Measurements from ENCODE around the gene TNS1.

TNS1 gene

DNA sequence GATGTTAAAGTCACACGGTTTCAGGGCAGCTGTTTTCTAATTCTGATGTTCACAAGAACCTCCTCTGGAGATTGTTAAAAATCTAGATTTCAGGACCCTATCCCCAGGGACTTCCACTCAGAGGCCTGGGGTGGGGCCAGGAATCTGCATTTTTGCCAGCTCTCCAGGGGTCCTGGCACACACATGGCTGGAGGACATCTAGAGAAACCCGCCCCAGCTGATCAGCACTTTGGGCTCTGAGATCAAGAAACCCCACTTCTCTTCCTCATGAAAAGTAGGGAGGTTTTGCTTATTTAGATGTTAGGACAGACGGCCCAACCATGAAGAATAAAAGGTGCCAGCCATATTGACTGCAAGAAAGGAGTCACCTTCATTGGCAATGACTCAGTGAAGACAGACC, 148.8 kb downstream of the TNS1 start:
- no peak for DNase-seq
- in situ Hi-C loops (cut with MboI; ENCODE audit: low pct_unique_long_range_greater_than_20kb, low sequenced_read_pairs), result no loop called here

DNA sequence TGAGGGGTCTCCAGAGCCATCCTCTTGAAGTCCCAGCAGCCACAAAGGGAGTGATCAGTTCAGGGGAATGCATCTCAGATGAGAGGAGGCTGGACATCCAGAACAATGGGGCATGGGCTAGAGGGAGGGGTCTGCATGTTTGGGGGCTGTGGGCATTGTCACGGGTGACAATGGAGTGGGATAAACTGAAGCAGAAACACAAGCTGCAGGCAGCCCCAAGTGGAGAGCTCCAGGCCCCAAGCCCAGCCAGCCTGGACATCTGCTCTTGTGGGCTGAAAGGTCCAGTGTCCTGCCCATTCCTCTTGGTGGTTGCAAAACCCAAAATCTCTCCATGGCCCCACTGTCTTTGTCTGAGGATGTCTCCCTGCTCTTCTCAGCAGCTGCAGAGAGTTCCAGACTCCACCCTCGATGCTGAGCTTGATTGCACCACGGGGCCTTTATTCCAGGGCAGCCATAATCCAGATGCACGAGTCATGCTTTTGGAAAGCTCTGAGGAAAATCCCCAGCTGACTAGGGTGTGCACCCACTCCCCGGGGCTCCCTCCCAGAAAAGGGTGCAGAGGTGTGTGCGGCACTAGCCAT, 149.4 kb downstream of the TNS1 start:
- DNase-seq, result no peak
- in situ Hi-C loops (cut with MboI; ENCODE audit: low pct_unique_long_range_greater_than_20kb, low sequenced_read_pairs), result no loop called here

DNA sequence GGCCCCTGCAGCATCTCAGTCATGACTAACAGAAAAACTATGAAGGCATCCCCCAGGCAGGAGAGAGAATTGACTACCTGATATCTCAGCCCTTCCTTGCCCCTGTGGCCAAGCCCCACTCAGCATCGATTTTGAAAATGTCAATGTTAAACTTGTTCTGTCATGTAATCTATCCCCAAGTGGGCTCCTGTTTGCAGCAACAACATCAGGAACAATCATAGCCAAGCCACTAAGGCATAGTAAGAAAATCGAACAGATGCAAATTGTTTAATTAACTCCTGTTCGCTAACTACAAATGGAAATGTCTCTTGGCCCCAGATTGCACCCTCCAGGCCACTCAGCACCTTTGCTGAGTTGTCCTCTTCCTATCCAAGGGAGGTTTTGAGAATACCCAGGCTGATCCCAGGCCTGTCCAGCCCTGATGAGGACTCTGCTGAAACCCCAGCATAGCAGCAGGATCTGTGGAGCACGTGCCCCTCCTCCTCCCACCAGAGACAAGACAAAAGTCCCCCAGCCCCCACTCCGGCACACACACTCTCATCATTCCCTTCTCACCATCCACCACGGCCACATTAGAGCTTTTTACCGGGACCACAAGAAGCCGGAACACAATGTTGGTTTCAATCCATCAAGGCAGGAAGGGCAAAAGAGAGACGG, 150.1 kb downstream of the TNS1 start:
- DNase-seq, result no peak
- in situ Hi-C loops (cut with MboI; ENCODE audit: low pct_unique_long_range_greater_than_20kb, low sequenced_read_pairs), result no loop called here

DNA sequence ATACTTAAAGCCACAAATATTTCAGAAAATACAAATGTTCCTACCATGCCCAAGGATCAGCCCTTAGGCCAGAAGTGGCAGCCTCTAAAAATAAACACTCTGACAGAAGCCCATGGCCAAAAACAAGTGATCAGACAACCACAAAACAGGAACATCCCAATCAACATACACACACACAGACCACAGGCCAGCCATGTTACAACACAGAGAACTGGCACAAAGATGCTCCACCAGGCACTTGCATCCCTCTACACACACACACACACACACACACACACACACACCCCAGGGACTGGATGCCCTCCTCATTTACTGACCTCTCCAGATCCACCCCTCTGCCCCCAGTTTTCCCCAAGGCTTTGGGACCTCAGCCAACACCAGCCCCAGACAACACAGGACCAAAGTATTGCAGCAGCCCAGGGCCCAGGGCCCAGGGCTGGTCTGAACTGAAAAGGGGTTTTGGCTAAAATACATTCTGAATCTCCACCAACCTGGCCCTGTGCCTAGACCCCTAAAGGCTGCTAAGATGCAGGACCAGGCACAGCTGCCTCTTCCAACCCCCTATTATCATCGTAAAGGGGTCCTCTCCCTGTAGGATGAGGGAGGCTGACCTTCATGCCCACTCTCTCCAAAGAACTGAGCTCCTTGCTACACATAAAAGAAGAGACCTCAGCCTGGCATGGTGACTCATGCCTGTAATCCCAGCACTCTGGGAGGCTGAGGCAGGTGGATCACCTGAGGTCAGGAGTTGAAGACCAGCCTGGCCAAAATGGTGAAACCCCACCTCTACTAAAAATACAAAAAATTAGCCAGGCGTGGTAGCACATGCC, 151.4 kb downstream of the TNS1 start:
- in situ Hi-C loops (cut with MboI; ENCODE audit: low pct_unique_long_range_greater_than_20kb, low sequenced_read_pairs), result no loop called here
- DNase-seq, result peak; percentile 57

DNA sequence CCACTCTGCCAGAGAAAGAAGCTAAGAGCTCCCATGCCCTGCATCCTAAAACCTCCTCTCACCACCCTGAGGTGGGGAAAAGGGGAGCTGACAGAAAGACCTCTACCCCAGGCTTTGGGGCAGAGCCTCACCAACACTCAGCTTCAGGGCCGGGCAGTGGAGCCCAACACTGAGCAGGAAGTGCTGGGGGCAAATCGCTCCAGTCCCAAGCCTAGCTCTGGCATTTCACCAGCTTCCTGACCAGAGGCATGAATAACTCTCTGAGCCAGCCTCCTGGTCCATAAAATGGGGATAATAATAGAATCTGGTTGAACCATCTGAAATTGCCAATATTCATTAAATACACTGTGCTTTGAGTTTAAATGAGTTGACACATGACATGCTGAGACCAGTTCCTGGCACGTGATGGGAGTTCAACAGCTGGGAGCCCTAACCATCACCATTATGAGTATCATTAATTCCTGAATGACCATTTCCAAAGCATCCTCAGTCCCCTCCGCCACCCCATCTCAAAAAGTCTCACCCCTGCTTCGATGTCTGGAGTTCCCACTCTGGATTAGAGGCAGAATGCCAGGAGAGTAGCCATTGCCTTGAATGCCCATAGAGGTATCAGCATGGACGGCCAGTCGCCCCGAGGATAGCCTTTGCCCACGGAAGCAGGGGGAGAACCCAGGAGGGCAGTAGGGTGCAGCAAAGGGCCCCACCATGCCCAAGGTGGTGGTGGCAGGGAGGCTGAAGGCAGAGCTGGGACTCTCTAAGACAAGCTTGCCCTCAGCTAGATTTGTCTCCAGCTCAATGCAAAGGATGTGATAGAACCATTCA, 153.4 kb downstream of the TNS1 start:
- DNase-seq, result no peak
- in situ Hi-C loops (cut with MboI; ENCODE audit: low pct_unique_long_range_greater_than_20kb, low sequenced_read_pairs), result no loop called here

DNA sequence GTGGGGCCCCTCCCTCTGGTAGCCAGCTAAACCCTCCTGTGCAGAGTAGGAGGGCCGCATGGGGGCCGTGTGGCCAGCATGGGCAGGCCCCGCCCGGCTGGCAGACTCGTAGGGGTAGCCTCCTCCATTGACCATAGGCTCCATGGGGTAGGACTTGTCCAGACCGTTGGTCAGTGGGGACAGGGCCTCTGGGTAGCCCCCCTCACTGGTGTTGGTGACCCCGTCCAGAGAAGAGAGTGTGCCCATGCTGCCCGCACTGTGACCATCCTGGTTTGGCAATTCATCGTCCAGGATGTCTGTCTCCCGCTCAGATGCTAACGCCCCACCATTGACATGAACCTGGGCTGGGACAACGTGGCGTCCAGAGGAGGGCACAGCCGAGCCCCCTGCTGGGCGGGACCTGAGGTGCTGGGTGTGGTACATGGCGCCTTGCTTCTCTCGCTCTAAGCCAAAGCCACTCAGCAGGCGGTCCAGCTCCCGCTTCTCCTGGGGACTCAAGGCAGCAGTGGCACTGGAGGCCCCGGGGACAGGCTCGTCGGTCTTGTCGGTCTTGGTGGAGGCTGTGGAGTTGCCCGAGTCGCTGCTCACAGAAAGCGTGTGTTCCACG, 154.3 kb downstream of the TNS1 start:
- in situ Hi-C loops (cut with MboI; ENCODE audit: low pct_unique_long_range_greater_than_20kb, low sequenced_read_pairs), result no loop called here
- no peak for DNase-seq

DNA sequence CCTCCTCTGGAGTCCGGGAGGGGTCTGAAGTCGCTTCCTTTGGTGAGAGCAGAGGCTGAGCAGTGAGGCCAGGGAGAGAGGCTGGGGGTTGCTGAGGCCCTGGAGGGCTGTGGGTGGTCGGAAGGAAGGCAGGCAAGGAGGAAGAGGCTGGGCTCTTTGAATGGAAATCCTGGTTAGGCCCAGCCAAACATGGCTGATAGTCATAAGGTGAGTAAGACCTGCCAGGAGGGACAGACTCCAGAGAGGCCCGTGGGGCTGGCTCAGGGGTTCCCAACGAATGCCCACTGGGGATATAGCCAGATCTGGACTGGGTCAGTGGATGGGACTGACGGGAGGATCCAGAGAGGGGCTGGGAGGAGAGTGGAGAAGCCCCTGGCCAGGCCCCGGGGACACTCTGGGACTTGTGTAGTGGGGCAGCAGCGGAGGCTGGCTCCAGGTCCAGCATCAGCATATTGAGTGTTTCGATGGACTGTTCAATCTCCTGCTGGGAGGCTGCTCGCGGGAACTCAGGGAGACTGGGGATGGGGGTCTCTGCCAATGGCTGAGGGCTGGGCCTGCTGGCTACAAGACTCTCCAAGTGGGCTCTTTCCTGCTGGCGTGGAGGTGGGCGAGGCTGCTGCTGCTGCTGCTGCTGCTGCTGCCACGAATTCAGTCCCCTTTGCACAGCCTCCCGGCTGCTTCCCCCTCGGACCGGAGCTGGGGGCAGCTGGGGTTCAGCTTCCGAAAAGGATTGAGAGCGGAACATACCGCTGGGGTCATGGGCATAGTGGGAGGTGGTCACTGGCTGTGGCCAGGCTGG, 155.0 kb downstream of the TNS1 start:
- in situ Hi-C loops (cut with MboI; ENCODE audit: low pct_unique_long_range_greater_than_20kb, low sequenced_read_pairs), result no loop called here
- DNase-seq, result no peak

DNA sequence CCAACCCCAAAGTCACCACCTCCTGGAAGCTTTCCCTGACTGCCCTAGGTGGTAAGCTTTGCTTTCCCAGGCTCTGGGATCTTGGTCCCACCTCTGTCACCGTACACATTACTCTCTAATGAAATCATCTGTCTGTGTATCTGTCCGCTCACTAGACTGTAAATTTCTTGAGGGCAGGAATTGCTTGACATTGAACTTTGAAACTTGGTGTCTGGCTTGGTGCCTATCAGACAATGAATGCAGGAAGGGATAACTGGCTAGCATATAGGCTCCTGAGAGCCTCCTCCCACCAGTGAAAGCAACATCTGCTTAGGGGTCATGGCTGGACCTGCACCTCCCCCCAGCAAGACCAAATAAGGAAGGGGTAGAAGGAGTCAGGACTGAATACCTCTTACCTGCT, 155.7 kb downstream of the TNS1 start:
- in situ Hi-C loops (cut with MboI; ENCODE audit: low pct_unique_long_range_greater_than_20kb, low sequenced_read_pairs), result no loop called here
- no peak for DNase-seq

DNA sequence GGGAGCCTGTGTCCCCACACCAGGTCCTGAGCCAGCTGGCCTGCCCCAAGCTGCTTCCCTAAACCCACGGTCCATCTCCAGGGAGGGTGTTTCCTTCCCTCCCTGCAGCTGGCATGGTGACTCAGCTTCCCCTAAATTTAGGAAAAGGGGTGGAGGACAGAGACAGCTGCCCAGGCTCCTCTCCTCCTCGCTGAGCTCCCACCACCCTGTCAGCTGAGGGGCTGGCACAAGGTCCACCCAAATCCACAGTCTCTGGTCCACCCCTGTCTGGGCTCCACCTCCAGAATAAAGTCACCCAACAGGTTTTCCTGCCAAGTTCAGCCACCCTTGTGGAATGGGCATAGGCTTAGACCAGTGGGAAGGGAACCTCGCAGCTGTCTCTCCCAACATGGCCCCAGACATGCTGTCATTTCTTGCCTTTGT, 156.5 kb downstream of the TNS1 start:
- in situ Hi-C loops (cut with MboI; ENCODE audit: low pct_unique_long_range_greater_than_20kb, low sequenced_read_pairs), result no loop called here
- DNase-seq, result no peak

DNA sequence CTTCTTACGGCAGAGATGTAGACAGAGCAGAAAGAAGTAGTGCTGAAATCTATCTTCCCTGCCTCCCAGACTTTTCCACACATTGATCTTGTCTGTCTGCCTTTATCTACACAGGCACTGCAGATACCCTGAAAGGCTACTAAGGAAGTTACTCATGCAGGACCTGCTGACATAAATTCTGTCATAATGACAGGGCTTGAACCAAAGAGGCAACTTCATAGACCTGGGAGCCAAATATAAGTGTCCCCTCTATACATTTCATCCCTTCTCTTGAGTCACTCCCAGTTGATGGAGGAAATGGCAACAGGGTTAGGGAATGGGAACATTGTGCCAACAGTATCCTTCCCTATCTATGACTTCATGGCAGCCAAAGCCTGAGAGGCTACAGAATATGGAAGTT, 157.5 kb downstream of the TNS1 start:
- DNase-seq, result no peak
- in situ Hi-C loops (cut with MboI; ENCODE audit: low pct_unique_long_range_greater_than_20kb, low sequenced_read_pairs), result no loop called here

DNA sequence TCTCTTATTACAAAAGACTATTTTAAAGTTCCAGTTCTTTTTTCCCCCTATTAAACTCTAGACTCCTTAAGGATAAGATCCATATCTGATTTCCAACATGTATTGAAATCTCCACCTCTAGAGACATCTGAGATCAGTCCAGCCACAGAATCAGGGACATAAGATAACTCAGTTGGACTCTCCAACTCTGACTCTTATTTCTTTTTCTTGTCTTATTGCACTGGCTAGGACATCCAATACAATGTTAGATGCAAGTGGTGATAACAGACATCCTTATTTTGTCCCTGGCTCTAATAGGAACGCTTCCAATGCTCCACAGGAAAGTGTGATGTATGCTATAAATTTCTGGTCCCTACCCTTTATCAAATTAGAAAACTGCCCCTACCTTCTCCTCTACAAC, 158.1 kb downstream of the TNS1 start:
- in situ Hi-C loops (cut with MboI; ENCODE audit: low pct_unique_long_range_greater_than_20kb, low sequenced_read_pairs), result no loop called here
- no peak for DNase-seq

DNA sequence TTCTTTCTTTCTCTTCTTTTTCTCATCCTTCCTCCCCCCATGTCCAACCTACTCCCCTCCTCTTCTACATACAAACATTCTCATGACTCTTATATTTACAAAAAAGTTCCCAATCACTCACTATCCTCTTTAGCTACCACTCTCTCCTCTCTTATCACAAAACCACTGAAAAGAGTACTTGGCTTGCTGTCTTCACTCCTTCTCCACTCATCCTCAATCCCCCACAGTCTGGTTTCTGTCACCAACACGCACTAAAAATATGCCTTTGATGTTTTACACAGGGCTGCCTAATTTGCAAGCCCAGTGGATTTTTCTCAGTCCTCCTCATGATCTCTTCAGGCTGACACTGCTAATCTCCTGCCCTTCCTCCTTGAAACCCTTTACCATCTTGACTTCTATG, 159.5 kb downstream of the TNS1 start:
- in situ Hi-C loops (cut with MboI; ENCODE audit: low pct_unique_long_range_greater_than_20kb, low sequenced_read_pairs), result no loop called here
- DNase-seq, result no peak

DNA sequence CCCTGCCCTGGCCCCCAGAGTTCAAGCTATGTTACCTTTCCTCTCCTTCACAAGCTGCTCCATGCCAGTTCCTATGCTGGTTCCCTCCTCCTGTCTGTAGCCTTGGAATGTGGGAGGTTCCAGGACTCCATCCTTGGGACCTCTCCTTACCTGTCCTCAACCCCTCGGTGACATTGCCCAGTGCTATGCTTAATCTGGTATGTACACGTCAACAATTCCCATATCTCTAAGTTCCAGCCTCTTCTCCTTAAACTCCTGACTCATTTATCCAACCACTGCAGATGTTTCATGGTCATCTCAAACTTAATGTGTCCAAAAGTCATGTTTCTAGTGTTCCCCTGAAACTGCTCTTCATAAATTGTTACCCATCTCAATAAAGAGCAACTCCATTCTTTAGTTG, 160.8 kb downstream of the TNS1 start:
- in situ Hi-C loops (cut with MboI; ENCODE audit: low pct_unique_long_range_greater_than_20kb, low sequenced_read_pairs), result no loop called here

DNA sequence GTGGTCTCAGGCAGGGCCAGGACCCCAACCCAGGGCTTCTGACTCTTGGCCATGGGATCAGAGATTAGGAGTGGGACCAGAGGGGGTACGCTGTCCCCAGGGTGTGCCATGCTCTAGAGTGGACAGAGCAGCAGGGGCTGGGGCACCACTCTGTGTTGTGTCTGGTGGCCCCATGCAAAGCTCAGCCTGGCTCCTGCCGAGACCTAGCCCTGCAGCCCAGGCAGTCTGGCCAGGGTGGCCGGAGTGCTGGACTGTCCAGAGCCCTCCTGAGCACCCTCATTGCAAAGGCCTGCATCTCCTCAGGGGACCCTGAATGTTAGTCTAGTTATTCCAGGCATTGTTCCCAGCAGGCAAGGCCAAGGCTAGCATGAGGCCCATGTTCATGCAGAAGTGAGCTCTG, 162.3 kb downstream of the TNS1 start:
- in situ Hi-C loops (cut with MboI; ENCODE audit: low pct_unique_long_range_greater_than_20kb, low sequenced_read_pairs), result no loop called here
- no peak for DNase-seq

More for the DNA sequence above, 160.8 kb downstream of the TNS1 start:
- no peak for DNase-seq

DNA sequence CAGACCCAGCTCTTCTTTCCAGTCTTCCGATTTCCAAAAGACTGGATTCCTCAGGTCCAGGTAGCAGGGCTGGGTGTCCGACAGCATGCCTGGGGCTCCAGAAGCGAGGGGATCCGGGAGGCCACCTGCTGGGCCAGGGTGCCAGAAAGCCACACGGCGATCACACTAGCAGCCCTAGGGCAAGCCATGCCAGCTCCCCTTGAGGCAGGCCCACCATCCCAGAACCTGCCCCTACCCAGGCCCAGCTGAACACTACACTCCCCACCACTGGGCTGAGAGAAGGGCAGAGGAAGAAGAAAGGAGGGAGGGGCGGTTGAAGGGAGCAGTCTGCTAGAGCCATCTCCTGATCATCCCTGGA, 163.1 kb downstream of the TNS1 start:
- no peak for DNase-seq
- in situ Hi-C loops (cut with MboI; ENCODE audit: low pct_unique_long_range_greater_than_20kb, low sequenced_read_pairs), result no loop called here

DNA sequence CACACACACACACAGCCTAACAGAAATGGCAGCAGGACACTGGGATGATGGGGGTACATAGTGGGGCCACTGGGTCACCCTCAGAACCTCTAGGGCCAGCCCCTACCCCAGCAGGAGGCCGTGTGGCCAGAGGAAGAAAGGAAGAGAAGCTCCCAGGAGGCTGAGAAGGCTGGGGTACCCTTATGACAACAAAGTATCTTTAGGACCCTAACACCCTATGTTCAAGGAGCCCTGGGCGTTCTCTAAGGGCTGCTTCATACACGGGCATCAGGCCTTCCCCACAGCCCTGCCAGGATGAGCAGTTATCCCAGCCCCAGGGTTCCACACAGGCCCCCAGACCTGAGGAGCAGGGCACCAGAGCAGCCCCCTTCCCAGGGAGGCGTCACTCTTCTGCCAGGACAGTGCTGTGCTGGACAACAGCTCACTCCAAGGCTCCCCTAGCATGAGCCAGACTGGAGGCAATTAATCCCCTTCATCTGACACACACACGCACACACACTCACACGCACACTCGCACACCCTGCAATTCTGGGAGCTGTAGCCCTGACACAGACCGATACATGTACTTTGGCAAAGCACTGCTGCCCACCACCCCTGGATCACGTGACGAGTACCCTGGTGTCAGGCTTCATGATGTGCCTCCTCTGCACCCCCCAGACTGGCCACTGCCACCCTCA, 163.6 kb downstream of the TNS1 start:
- in situ Hi-C loops (cut with MboI; ENCODE audit: low pct_unique_long_range_greater_than_20kb, low sequenced_read_pairs), result no loop called here
- DNase-seq, result no peak

DNA sequence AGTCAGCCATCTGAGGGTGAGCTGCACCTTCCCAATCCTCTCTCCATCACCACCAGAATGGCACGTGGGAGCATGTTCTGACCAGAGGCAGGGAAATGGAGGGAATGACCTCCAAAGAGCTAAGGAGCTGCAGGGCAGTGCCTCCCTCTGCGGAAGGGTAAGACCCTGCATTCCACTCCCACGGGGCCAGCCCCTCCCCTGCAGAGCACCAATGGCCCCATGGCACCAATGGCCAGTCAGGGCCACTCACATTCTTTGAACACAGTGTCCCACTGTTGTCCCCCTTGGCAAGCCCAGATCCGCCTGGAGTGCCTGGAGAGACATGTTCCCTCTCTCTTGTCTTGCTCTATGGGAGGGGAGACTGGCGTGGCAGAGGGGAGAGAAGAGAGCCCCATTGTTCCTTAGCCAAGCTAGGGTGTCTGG, 164.4 kb downstream of the TNS1 start:
- in situ Hi-C loops (cut with MboI; ENCODE audit: low pct_unique_long_range_greater_than_20kb, low sequenced_read_pairs), result no loop called here
- DNase-seq, result no peak

DNA sequence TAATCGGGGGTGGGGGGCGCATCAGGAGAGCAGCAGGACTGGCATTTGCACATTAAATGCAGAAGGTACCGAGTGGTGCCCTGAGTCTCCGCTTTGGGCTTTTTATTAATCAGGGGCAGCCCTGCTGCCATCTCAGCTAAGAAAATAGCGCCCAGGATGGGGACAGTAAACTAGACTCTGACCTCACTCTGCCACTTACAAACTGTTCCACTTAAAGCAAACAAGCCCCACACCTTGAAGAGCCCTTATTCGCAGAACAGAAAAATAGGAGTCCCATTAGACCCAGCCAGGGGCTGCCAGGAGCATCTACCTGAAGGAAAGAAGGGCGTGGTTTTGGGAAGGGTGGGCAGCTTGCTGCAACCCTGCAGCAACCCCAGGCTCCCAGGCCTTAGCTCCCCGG, 165.3 kb downstream of the TNS1 start:
- in situ Hi-C loops (cut with MboI; ENCODE audit: low pct_unique_long_range_greater_than_20kb, low sequenced_read_pairs), result no loop called here
- DNase-seq, result no peak
